MCF 10A (cell line): ENCODE results near the gene PKN2. TPM values are rescaled to one million over a fixed set of nuclear protein-coding genes. Genes with fewer than 3 reads are reported as not detected.
A peak's percentile ranks its signal among the peaks of the same experiment; 100 is the strongest.
"Not testable (repeated sequence)": the region's sequence is repeated elsewhere in the genome, so short reads cannot be mapped to it uniquely, and the experiment has no call there.

ENCODE experiments used
- BruUV-seq: library from RNA; stranded (reverse); fragments of 400-500 nt; replicated peaks from 2 replicates; lab custom pipeline; 2021; lab: Mats Ljungman, UMichigan
- CTCF ChIA-PET: fragments of 300-600 bp; sonication (Branson Sonifier 250); formaldehyde crosslinking; extraction: SDS; loops from one replicate; lab custom pipeline; 2021; ENCODE audit warnings: antibody characterized with exemption, inconsistent platforms; lab: Yijun Ruan, JAX
- POLR2A ChIA-PET: fragments of 300-600, 350-650 bp; sonication (Branson Sonifier 250); formaldehyde crosslinking; extraction: SDS; loops from one replicate; lab custom pipeline; 2020; ENCODE audit warnings: antibody characterized with exemption, inconsistent platforms; lab: Yijun Ruan, JAX
- DNase-seq: peaks from one replicate; pipeline ENCODE4 v3.0.0-alpha.2; 2018; ENCODE audit not compliant: unreplicated experiment
- H3K27ac Mint-ChIP-seq: one replicate; pipeline ENCODE4 v1.8.0; 2022; ENCODE audit warnings: mild to moderate bottlenecking, low read depth, mixed read lengths; ENCODE audit not compliant: unreplicated experiment
- H3K27me3 Mint-ChIP-seq: one replicate; pipeline ENCODE4 v1.8.0; 2022; ENCODE audit warnings: mixed read lengths; ENCODE audit not compliant: insufficient read depth, unreplicated experiment
- H3K36me3 Mint-ChIP-seq: one replicate; pipeline ENCODE4 v1.8.0; 2022; ENCODE audit warnings: mild to moderate bottlenecking, moderate library complexity, mixed read lengths; ENCODE audit not compliant: insufficient read depth, unreplicated experiment
- H3K4me1 Mint-ChIP-seq: one replicate; pipeline ENCODE4 v1.8.0; 2022; ENCODE audit warnings: mixed read lengths; ENCODE audit not compliant: insufficient read depth, unreplicated experiment
- H3K4me3 Mint-ChIP-seq: one replicate; pipeline ENCODE4 v1.8.0; 2022; ENCODE audit warnings: mild to moderate bottlenecking, moderate library complexity, mixed read lengths; ENCODE audit not compliant: unreplicated experiment
- H3K9me3 Mint-ChIP-seq: one replicate; pipeline ENCODE4 v1.8.0; 2022; ENCODE audit warnings: mixed read lengths; ENCODE audit not compliant: unreplicated experiment
- CTCF ChIP-seq: fragments of 200-600 bp; IDR thresholded peaks from one replicate; pipeline ENCODE4 v1.8.0; 2022; ENCODE audit warnings: antibody characterized with exemption, mild to moderate bottlenecking; ENCODE audit not compliant: unreplicated experiment
- intact Hi-C: fragments of 100-400 bp; cut with micrococcal nuclease; formaldehyde crosslinking; loops from 2 replicates; pipeline ENCODE4 v1.14.1; 2022
- total RNA-seq: library from RNA; stranded (reverse); gene quantifications from 2 replicates; pipeline ENCODE4 v1.2.3, GENCODE V29; 2022

The PKN2 gene
- total RNA-seq, 1 experiment from 2014 or later, result 40.2 TPM

GRCh38 chr1:88698764-88699163 is 14.7 kb downstream of the PKN2 start:
- no peak for DNase-seq
- no peaks in the 10 kb centered on the region for H3K9me3 Mint-ChIP-seq
- CTCF ChIA-PET, result interaction anchor here (1.1 kb wide), 1 partner anchor 75 kb away, joined by 4 read pairs; no protein-coding TSS in a partner anchor
- peaks cover 28% of the 10 kb centered on the region for H3K4me1 Mint-ChIP-seq
- H3K36me3 Mint-ChIP-seq, result peaks cover 5% of the 10 kb centered on the region
- H3K27ac Mint-ChIP-seq, result peak overlapping the region; percentile 1
- POLR2A ChIA-PET, result interaction anchor here (5.8 kb wide), 1 partner anchor 14 kb away, joined by 53 read pairs; the partner anchor contains the start of gene PKN2
- H3K4me3 Mint-ChIP-seq, result no peak overlapping the region
- intact Hi-C loops, result no loop called here
- TF ChIP-seq CTCF, result no peak
- H3K27me3 Mint-ChIP-seq, result no peaks in the 10 kb centered on the region
- no TSS peak for BruUV-seq

DNA sequence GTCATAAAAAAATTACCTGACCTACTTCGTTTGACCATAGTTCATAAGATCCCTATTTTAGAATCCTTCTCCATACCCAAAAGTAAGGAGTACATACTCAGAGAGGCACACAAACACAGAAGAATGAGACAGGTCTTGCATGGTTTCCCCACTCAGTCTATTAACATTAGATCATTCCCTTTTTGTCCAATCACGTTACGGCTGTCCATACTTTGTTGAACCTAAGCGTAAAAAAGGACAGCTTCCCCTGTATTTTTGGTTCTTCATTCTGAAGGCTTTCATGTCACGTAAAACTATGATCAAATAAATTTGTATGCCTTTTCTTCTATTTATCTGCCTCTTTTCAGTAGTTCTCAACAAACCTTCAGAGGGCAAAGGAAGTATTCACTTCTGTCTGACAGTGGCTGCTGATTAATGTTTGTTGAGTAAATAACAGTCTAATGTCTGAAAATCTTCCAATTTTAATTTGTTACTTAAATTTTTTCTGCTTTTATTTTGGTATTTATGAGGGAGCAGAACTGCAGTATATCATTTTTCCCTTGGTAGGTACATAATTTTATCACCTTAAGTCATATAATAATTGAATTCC is 16.4 kb downstream of the PKN2 start:
- BruUV-seq, result no TSS peak
- ChIA-PET CTCF (interaction anchor here (0.6 kb wide), 1 partner anchor 274 kb away, joined by 3 read pairs; no protein-coding TSS in a partner anchor), POLR2A (interaction anchor here (1.1 to 1.4 kb wide), 2 partner anchors 13 to 15 kb away, joined by 5 to 6 read pairs; no protein-coding TSS in a partner anchor)
- no peaks in the 10 kb centered on the region for H3K9me3 Mint-ChIP-seq
- no peak for TF ChIP-seq CTCF
- DNase-seq, result no peak
- peaks cover 5% of the 10 kb centered on the region for H3K36me3 Mint-ChIP-seq
- intact Hi-C loops, result no loop called here
- no peak overlapping the region for H3K27ac Mint-ChIP-seq
- no peak overlapping the region for H3K4me3 Mint-ChIP-seq
- H3K27me3 Mint-ChIP-seq, result no peaks in the 10 kb centered on the region
- H3K4me1 Mint-ChIP-seq, result peaks cover 28% of the 10 kb centered on the region

- TF ChIP-seq CTCF, result no peak
- CTCF ChIA-PET, result interaction anchor here (0.6 kb wide), 1 partner anchor 274 kb away, joined by 3 read pairs; no protein-coding TSS in a partner anchor
- intact Hi-C loops, result no loop called here
These were observed 17.2 kb downstream of the PKN2 start for GRCh38 chr1:88701275-88701674.

GRCh38 chr1:88701793-88702192 is 17.7 kb downstream of the PKN2 start:
- CTCF ChIA-PET, result interaction anchor here (0.7 kb wide), 1 partner anchor 1817 kb away, joined by 3 read pairs; no protein-coding TSS in a partner anchor
- BruUV-seq, H3K27me3 Mint-ChIP-seq, H3K9me3 Mint-ChIP-seq, H3K36me3 Mint-ChIP-seq, intact Hi-C loops, H3K4me3 Mint-ChIP-seq: not testable (repeated sequence)
- peak; percentile 36 for DNase-seq
- Mint-ChIP-seq H3K27ac (peak overlapping the region; percentile 19), H3K4me1 (peaks cover 28% of the 10 kb centered on the region)
- POLR2A ChIA-PET, result interaction anchor here (1.1 to 1.4 kb wide), 4 partner anchors 9 to 30 kb away, joined by 3 to 6 read pairs (median 4); no protein-coding TSS in a partner anchor

More at GRCh38 chr1:88701275-88701674, 17.2 kb downstream of the PKN2 start:
- H3K9me3 Mint-ChIP-seq, result no peaks in the 10 kb centered on the region
- peaks cover 5% of the 10 kb centered on the region for H3K36me3 Mint-ChIP-seq
- H3K27ac Mint-ChIP-seq, result no peak overlapping the region
- POLR2A ChIA-PET, result interaction anchor here (1.1 to 1.4 kb wide), 4 partner anchors 9 to 30 kb away, joined by 3 to 6 read pairs (median 4); no protein-coding TSS in a partner anchor
- no peaks in the 10 kb centered on the region for H3K27me3 Mint-ChIP-seq
- no peak for DNase-seq
- H3K4me1 Mint-ChIP-seq, result peaks cover 28% of the 10 kb centered on the region
- BruUV-seq, result no TSS peak
- H3K4me3 Mint-ChIP-seq, result no peak overlapping the region
